ENCODE data around the gene KCNG2. TPM values are rescaled to one million over a fixed set of nuclear protein-coding genes. Genes with fewer than 3 reads are reported as not detected.

The KCNG2 gene
- polyA plus RNA-seq, 3 donors: 0.45 to 0.48 TPM; not detected in 1

- no peak for DNase-seq (ENCODE audit: extremely low read depth in 1 of 11, low read depth in 9 of 11, low spot score in 4 of 11)
Measured at GRCh38 chr18:79765491-79766245, 32.1 kb upstream of the KCNG2 start.

- no peak for DNase-seq (ENCODE audit: extremely low read depth in 1 of 11, low read depth in 9 of 11, low spot score in 4 of 11)
Measured at GRCh38 chr18:79766308-79766707, 31.4 kb upstream of the KCNG2 start.

GRCh38 chr18:79768745-79769144 is 29.0 kb upstream of the KCNG2 start:
- no peak for DNase-seq (ENCODE audit: extremely low read depth in 1 of 11, low read depth in 9 of 11, low spot score in 4 of 11)

- DNase-seq (ENCODE audit: extremely low read depth in 1 of 11, low read depth in 9 of 11, low spot score in 4 of 11): no peak
Measured at GRCh38 chr18:79769698-79770500, 27.8 kb upstream of the KCNG2 start.

- no peak for DNase-seq (ENCODE audit: extremely low read depth in 1 of 11, low read depth in 9 of 11, low spot score in 4 of 11)
Measured at GRCh38 chr18:79770501-79770815, 27.3 kb upstream of the KCNG2 start.

- no peak for DNase-seq (ENCODE audit: extremely low read depth in 1 of 11, low read depth in 9 of 11, low spot score in 4 of 11)
Measured at GRCh38 chr18:79770826-79771225, 26.9 kb upstream of the KCNG2 start.

- DNase-seq (ENCODE audit: extremely low read depth in 1 of 11, low read depth in 9 of 11, low spot score in 4 of 11): no peak
Measured at GRCh38 chr18:79771446-79772107, 26.2 kb upstream of the KCNG2 start.

- no peak for DNase-seq (ENCODE audit: extremely low read depth in 1 of 11, low read depth in 9 of 11, low spot score in 4 of 11)
Measured at GRCh38 chr18:79772108-79772864, 25.5 kb upstream of the KCNG2 start.

GRCh38 chr18:79772865-79773696 is 24.7 kb upstream of the KCNG2 start:
- DNase-seq (ENCODE audit: extremely low read depth in 1 of 11, low read depth in 9 of 11, low spot score in 4 of 11): no peak

GRCh38 chr18:79774111-79774510 is 23.6 kb upstream of the KCNG2 start:
- no peak for DNase-seq (ENCODE audit: extremely low read depth in 1 of 11, low read depth in 9 of 11, low spot score in 4 of 11)

GRCh38 chr18:79775441-79776221 is 22.1 kb upstream of the KCNG2 start:
- DNase-seq (ENCODE audit: extremely low read depth in 1 of 11, low read depth in 9 of 11, low spot score in 4 of 11): no peak

- DNase-seq (ENCODE audit: extremely low read depth in 1 of 11, low read depth in 9 of 11, low spot score in 4 of 11): no peak
Measured at GRCh38 chr18:79776674-79777073, 21.1 kb upstream of the KCNG2 start.

- DNase-seq (ENCODE audit: extremely low read depth in 1 of 11, low read depth in 9 of 11, low spot score in 4 of 11): no peak
Measured at GRCh38 chr18:79778291-79778791, 19.4 kb upstream of the KCNG2 start.

- DNase-seq (ENCODE audit: extremely low read depth in 1 of 11, low read depth in 9 of 11, low spot score in 4 of 11): no peak
Measured at GRCh38 chr18:79779021-79779699, 18.6 kb upstream of the KCNG2 start.

GRCh38 chr18:79779700-79780190 is 18.0 kb upstream of the KCNG2 start:
- no peak for DNase-seq (ENCODE audit: extremely low read depth in 1 of 11, low read depth in 9 of 11, low spot score in 4 of 11)

GRCh38 chr18:79780547-79780946 is 17.2 kb upstream of the KCNG2 start:
- no peak for DNase-seq (ENCODE audit: extremely low read depth in 1 of 11, low read depth in 9 of 11, low spot score in 4 of 11)
